ENCODE data around the gene MED13L.

The MED13L gene

GRCh38 chr12:116277467-116278278 is at the start of gene MED13L:
TSS of gene MED13L (minus strand) at chr12:116277693. CDS start at chr12:116277131, 562 bp downstream.
- DNase-seq, result peak; percentile 76

- DNase-seq, result no peak
Measured at GRCh38 chr12:116325336-116325664, 47.8 kb upstream of the MED13L start.

GRCh38 chr12:116324654-116325335 is 47.3 kb upstream of the MED13L start:
- no peak for DNase-seq

GRCh38 chr12:116323406-116324386 is 46.2 kb upstream of the MED13L start:
- DNase-seq, result no peak

- no peak for DNase-seq
Measured at GRCh38 chr12:116321913-116322312, 44.4 kb upstream of the MED13L start.

GRCh38 chr12:116320791-116321217 is 43.3 kb upstream of the MED13L start:
- no peak for DNase-seq

- DNase-seq, result peak; percentile 9
Measured at GRCh38 chr12:116319898-116320621, 42.6 kb upstream of the MED13L start.

- no peak for DNase-seq
Measured at GRCh38 chr12:116319233-116319897, 41.9 kb upstream of the MED13L start.

GRCh38 chr12:116318576-116319232 is 41.2 kb upstream of the MED13L start:
- no peak for DNase-seq

- peak; percentile 45 for DNase-seq
Measured at GRCh38 chr12:116317986-116318575, 40.6 kb upstream of the MED13L start.

GRCh38 chr12:116317139-116317538 is 39.6 kb upstream of the MED13L start:
- DNase-seq, result no peak

GRCh38 chr12:116314477-116314876 is 37.0 kb upstream of the MED13L start:
- no peak for DNase-seq

- DNase-seq, result peak; percentile 24
Measured at GRCh38 chr12:116313194-116313927, 35.9 kb upstream of the MED13L start.

- no peak for DNase-seq
Measured at GRCh38 chr12:116310082-116310481, 32.6 kb upstream of the MED13L start.

- no peak for DNase-seq
Measured at GRCh38 chr12:116309343-116309742, 31.9 kb upstream of the MED13L start.

GRCh38 chr12:116308647-116309046 is 31.2 kb upstream of the MED13L start:
- no peak for DNase-seq

- no peak for DNase-seq
Measured at GRCh38 chr12:116306968-116307367, 29.5 kb upstream of the MED13L start.

GRCh38 chr12:116306506-116306905 is 29.0 kb upstream of the MED13L start:
- no peak for DNase-seq

GRCh38 chr12:116304621-116305020 is 27.1 kb upstream of the MED13L start:
- no peak for DNase-seq

- DNase-seq, result peak; percentile 18
Measured at GRCh38 chr12:116303929-116304328, 26.4 kb upstream of the MED13L start.
